Testis (tissue), 2 donors: ENCODE data around the gene TRIM41.

Experiments used
- CTCF ChIP-seq, 3 experiments: fragments of 450-650 bp in 2 of 3; fragments of 200-600 bp in 1 of 3; sonication (generic) in 1 of 3; IDR thresholded peaks; one replicate each; pipeline ENCODE4 v1.5.1; 2016 to 2019; ENCODE audit warnings: antibody characterized with exemption in 3 of 3, mild to moderate bottlenecking in 2 of 3, moderate library complexity in 1 of 3
- POLR2A ChIP-seq: fragments of 450-650 bp; IDR thresholded peaks from one replicate; pipeline ENCODE4 v1.6.1; 2017; ENCODE audit warnings: antibody characterized with exemption, mild to moderate bottlenecking, moderate library complexity

GRCh38 chr5:181246276-181247049, 23.4 kb downstream of the TRIM41 start:
- peak; percentile 5 for TF ChIP-seq POLR2A
- no peak for TF ChIP-seq CTCF (IDR thresholded peaks at IDR 0.05)
